HCT116 (cell line): ENCODE measurements around the gene CBFA2T3. TPM values are rescaled to one million over a fixed set of nuclear protein-coding genes. Genes with fewer than 3 reads are reported as not detected.

ENCODE experiments used
- ATAC-seq: fragments of 200-7000 bp; cut with Tn5 transposase; 2 replicates; pipeline ENCODE4 v1.9.1; 2020; ENCODE audit warnings: mild to moderate bottlenecking, moderate library complexity
- BruUV-seq: library from RNA; stranded (reverse); fragments of 400-500 nt; replicated peaks from 2 replicates; lab custom pipeline; 2021; lab: Mats Ljungman, UMichigan
- CTCF ChIA-PET: fragments of 300-600 bp; sonication (Branson Sonifier 250); formaldehyde crosslinking; loops from one replicate; lab custom pipeline; 2021; ENCODE audit warnings: antibody characterized with exemption; lab: Charles Lee
- POLR2A ChIA-PET: fragments of 300-600, 350-600 bp; sonication (Branson Sonifier 250); formaldehyde crosslinking; loops from one replicate; lab custom pipeline; 2021; ENCODE audit warnings: antibody characterized with exemption; lab: Charles Lee
- RAD21 ChIA-PET, 2 experiments: fragments of 300-600 bp; sonication (Branson Sonifier 250); formaldehyde crosslinking; loops; one replicate each; lab custom pipeline; 2023; ENCODE audit warnings: low total read pairs in 2 of 2; ENCODE audit not compliant: uncharacterized antibody in 2 of 2, unreplicated experiment in 2 of 2, low non-redundant PET in 1 of 2; lab: Charles Lee
- DNase-seq: peaks from one replicate; pipeline ENCODE4 v3.0.0-alpha.2; 2010; ENCODE audit warnings: low read depth, low spot score
- H2AFZ ChIP-seq: fragments of 200-600 bp; shearing (Covaris generic), sonication (generic); 2 replicates; pipeline ENCODE4 v1.6.1; 2017; ENCODE audit warnings: low read depth, mixed run types, mixed read lengths, antibody characterized with exemption, low read length; ENCODE audit not compliant: poor library complexity, severe bottlenecking
- H3K27ac ChIP-seq: 2 replicates; pipeline ENCODE4 v1.5.1; 2012; ENCODE audit warnings: low read depth, low read length
- H3K27me3 ChIP-seq: fragments of 200-600 bp; sonication (generic); 2 replicates; pipeline ENCODE4 v1.6.1; 2016; ENCODE audit warnings: mixed run types, low read length, mixed read lengths; ENCODE audit not compliant: insufficient read depth
- H3K36me3 ChIP-seq, 2 experiments: fragments of 200-500 bp in 1 of 2; fragments of 200-600 bp in 1 of 2; sonication (Bioruptor generic) in 1 of 2; sonication (generic) in 1 of 2; 2 replicates each; pipeline versions ENCODE4 v1.5.1 to v1.6.1; 2014 to 2016; ENCODE audit warnings: low read length in 2 of 2, inconsistent platforms in 1 of 2, mixed read lengths in 1 of 2, mixed run types in 1 of 2; ENCODE audit not compliant: insufficient read depth in 2 of 2, control insufficient read depth in 1 of 2
- H3K4me1 ChIP-seq, 2 experiments: fragments of 200-600 bp in 1 of 2; sonication (generic) in 1 of 2; 2 replicates each; pipeline versions ENCODE4 v1.5.1 to v1.6.1; 2012 to 2017; ENCODE audit warnings: low read length in 2 of 2, inconsistent platforms in 1 of 2, mild to moderate bottlenecking in 1 of 2, mixed read lengths in 1 of 2, mixed run types in 1 of 2, moderate library complexity in 1 of 2; ENCODE audit not compliant: insufficient read depth in 2 of 2, control insufficient read depth in 1 of 2
- H3K4me2 ChIP-seq: fragments of 200-600 bp; sonication (generic); 2 replicates; pipeline ENCODE4 v1.6.1; 2017; ENCODE audit warnings: mixed run types, low read length, mixed read lengths
- H3K4me3 ChIP-seq, 2 experiments: fragments of 200-600 bp in 1 of 2; sonication (generic) in 1 of 2; replicated peaks in 1 of 2; 2 replicates each; pipeline ENCODE4 v1.5.1; 2011 to 2016; ENCODE audit warnings: low read length in 2 of 2, control low read depth in 1 of 2, low read depth in 1 of 2, mild to moderate bottlenecking in 1 of 2, mixed read lengths in 1 of 2, mixed run types in 1 of 2
- H3K79me2 ChIP-seq: fragments of 200-600 bp; sonication (generic); 2 replicates; pipeline ENCODE4 v1.6.1; 2017; ENCODE audit warnings: mild to moderate bottlenecking, mixed run types, low read length, moderate library complexity, mixed read lengths; ENCODE audit not compliant: insufficient read depth
- H3K9ac ChIP-seq: fragments of 200-600 bp; sonication (generic); 2 replicates; pipeline ENCODE4 v1.6.1; 2016; ENCODE audit warnings: low read length, mixed read lengths
- H3K9me2 ChIP-seq: fragments of 200-600 bp; sonication (generic), shearing (Covaris generic); 2 replicates; pipeline ENCODE4 v1.6.1; 2017; ENCODE audit warnings: mixed run types, mild to moderate bottlenecking, moderate library complexity; ENCODE audit not compliant: insufficient read depth
- H3K9me3 ChIP-seq, 2 experiments: fragments of 200-500 bp in 1 of 2; fragments of 200-600 bp in 1 of 2; sonication (Bioruptor generic) in 1 of 2; sonication (generic) in 1 of 2; 2 replicates each; pipeline ENCODE4 v1.6.1; 2014 to 2017; ENCODE audit warnings: low read length in 2 of 2, mixed read lengths in 2 of 2, inconsistent platforms in 1 of 2, low read depth in 1 of 2, mild to moderate bottlenecking in 1 of 2, mixed run types in 1 of 2, moderate library complexity in 1 of 2; ENCODE audit not compliant: control insufficient read depth in 1 of 2, insufficient read depth in 1 of 2
- H4K20me1 ChIP-seq: fragments of 200-600 bp; sonication (generic), shearing (Covaris generic); 2 replicates; pipeline ENCODE4 v1.6.1; 2017; ENCODE audit warnings: mixed run types, mild to moderate bottlenecking, moderate library complexity; ENCODE audit not compliant: insufficient read depth
- CEBPB ChIP-seq: IDR thresholded peaks from 2 replicates; pipeline ENCODE4 v1.6.1; 2012; ENCODE audit warnings: low read depth
- ELF1 ChIP-seq: IDR thresholded peaks from 2 replicates; pipeline ENCODE4 v1.6.1; 2012; ENCODE audit warnings: low read depth, borderline replicate concordance
- EZH2 ChIP-seq: fragments of 200-600 bp; sonication (generic); IDR thresholded peaks from 2 replicates; pipeline ENCODE4 v1.6.1; 2017; ENCODE audit warnings: antibody characterized with exemption, mixed run types
- EZH2phosphoT487 ChIP-seq: fragments of 200-600 bp; IDR thresholded peaks from 2 replicates; pipeline ENCODE4 v1.6.1; 2018; ENCODE audit warnings: antibody characterized with exemption, borderline replicate concordance
- FOSL1 ChIP-seq: IDR thresholded peaks from 2 replicates; pipeline ENCODE4 v1.6.1; 2012; ENCODE audit warnings: low read depth
- JUND ChIP-seq: IDR thresholded peaks from 2 replicates; pipeline ENCODE4 v1.6.1; 2012
- MAX ChIP-seq: IDR thresholded peaks from 2 replicates; pipeline ENCODE4 v1.6.1; 2012
- POLR2A ChIP-seq: IDR thresholded peaks from 2 replicates; pipeline ENCODE4 v1.7.0; 2011; ENCODE audit warnings: borderline replicate concordance; ENCODE audit not compliant: insufficient read depth, insufficient read length; ENCODE audit errors: extremely low read depth
- POLR2AphosphoS5 ChIP-seq: IDR thresholded peaks from 2 replicates; pipeline ENCODE4 v1.6.1; 2011; ENCODE audit warnings: mild to moderate bottlenecking, low read depth, low read length, moderate library complexity
- SP1 ChIP-seq: IDR thresholded peaks from 2 replicates; pipeline ENCODE4 v1.6.1; 2012; ENCODE audit warnings: low read depth
- YY1 ChIP-seq: IDR thresholded peaks from 2 replicates; pipeline ENCODE4 v1.6.1; 2011; ENCODE audit warnings: low read length, low read depth, moderate library complexity, mild to moderate bottlenecking; ENCODE audit not compliant: insufficient replicate concordance; ENCODE audit errors: extremely low read depth
- ZBTB33 ChIP-seq: IDR thresholded peaks from 2 replicates; pipeline ENCODE4 v1.6.1; 2011; ENCODE audit warnings: mild to moderate bottlenecking, low read length, moderate library complexity; ENCODE audit not compliant: insufficient replicate concordance; ENCODE audit errors: extremely low read depth
- ZNF274 ChIP-seq: fragments of 200-500 bp; sonication (Bioruptor generic); IDR thresholded peaks from 2 replicates; pipeline ENCODE4 v1.6.1; 2014; ENCODE audit warnings: mild to moderate bottlenecking, low read depth, low read length, inconsistent platforms
- intact Hi-C: fragments of 100-400 bp; cut with micrococcal nuclease; formaldehyde crosslinking; loops from 2 replicates; pipeline ENCODE4 v1.10.0; 2022
- total RNA-seq: library from RNA; stranded (reverse); gene quantifications from one replicate; pipeline ENCODE4 v1.2.1, GENCODE V29; 2021; ENCODE audit not compliant: unreplicated experiment
- TF ChIP-seq, protein P1 (sequence below): IDR thresholded peaks from 2 replicates; pipeline ENCODE4 v1.6.1; 2012
- TF ChIP-seq, protein P2 (sequence below): IDR thresholded peaks from 2 replicates; pipeline ENCODE4 v1.6.1; 2012; ENCODE audit warnings: low read depth
- TF ChIP-seq, protein P3 (sequence below), 3 experiments: fragments of 200-600 bp in 1 of 3; sonication (generic) in 1 of 3; IDR thresholded peaks in 2 of 3; conservative IDR thresholded peaks in 1 of 3; 2 replicates each; pipeline ENCODE4 v1.5.1; 2012 to 2017; ENCODE audit warnings: low read depth in 2 of 3, low read length in 2 of 3, antibody characterized with exemption in 1 of 3, borderline replicate concordance in 1 of 3, control low read depth in 1 of 3, mild to moderate bottlenecking in 1 of 3, mixed read lengths in 1 of 3, mixed run types in 1 of 3, moderate library complexity in 1 of 3; ENCODE audit not compliant: insufficient read depth in 1 of 3

Gene CBFA2T3
- total RNA-seq, 1 experiment from 2014 or later: 19.1 TPM

DNA sequence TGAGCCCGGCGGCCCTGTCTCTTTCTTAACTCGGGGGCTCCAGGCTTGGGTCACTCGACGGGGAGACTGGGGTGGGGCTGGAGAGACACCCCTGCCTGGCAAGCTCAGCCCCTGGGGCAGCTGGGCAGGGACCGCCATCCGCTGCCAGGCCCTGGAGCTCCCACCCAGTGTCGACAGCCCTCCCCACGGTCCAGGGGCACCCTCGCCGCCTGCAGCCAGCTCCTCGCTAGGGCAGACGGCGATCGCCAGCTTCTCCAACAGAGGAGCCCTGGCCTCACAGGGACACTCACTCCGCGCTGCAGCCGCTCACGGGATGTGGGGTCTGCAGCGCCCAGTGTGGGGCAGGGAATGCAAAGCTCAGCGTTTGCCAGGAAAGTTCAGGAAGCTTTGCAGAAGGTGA lies 149.3 kb downstream of the CBFA2T3 start:
- no TSS peak for BruUV-seq
- TF ChIP-seq, protein P1, sequence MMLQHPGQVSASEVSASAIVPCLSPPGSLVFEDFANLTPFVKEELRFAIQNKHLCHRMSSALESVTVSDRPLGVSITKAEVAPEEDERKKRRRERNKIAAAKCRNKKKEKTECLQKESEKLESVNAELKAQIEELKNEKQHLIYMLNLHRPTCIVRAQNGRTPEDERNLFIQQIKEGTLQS: no peak
- TF ChIP-seq, protein P2, sequence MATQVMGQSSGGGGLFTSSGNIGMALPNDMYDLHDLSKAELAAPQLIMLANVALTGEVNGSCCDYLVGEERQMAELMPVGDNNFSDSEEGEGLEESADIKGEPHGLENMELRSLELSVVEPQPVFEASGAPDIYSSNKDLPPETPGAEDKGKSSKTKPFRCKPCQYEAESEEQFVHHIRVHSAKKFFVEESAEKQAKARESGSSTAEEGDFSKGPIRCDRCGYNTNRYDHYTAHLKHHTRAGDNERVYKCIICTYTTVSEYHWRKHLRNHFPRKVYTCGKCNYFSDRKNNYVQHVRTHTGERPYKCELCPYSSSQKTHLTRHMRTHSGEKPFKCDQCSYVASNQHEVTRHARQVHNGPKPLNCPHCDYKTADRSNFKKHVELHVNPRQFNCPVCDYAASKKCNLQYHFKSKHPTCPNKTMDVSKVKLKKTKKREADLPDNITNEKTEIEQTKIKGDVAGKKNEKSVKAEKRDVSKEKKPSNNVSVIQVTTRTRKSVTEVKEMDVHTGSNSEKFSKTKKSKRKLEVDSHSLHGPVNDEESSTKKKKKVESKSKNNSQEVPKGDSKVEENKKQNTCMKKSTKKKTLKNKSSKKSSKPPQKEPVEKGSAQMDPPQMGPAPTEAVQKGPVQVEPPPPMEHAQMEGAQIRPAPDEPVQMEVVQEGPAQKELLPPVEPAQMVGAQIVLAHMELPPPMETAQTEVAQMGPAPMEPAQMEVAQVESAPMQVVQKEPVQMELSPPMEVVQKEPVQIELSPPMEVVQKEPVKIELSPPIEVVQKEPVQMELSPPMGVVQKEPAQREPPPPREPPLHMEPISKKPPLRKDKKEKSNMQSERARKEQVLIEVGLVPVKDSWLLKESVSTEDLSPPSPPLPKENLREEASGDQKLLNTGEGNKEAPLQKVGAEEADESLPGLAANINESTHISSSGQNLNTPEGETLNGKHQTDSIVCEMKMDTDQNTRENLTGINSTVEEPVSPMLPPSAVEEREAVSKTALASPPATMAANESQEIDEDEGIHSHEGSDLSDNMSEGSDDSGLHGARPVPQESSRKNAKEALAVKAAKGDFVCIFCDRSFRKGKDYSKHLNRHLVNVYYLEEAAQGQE: no peak
- TF ChIP-seq ELF1: no peak
- TF ChIP-seq ZNF274: no peak
- TF ChIP-seq MAX: no peak
- TF ChIP-seq CEBPB: no peak
- no peak for TF ChIP-seq FOSL1
- TF ChIP-seq JUND: no peak
- no peak for TF ChIP-seq EZH2
- no peak for TF ChIP-seq POLR2A
- no peak for TF ChIP-seq EZH2phosphoT487
- no peak for TF ChIP-seq YY1
- TF ChIP-seq, protein P3, sequence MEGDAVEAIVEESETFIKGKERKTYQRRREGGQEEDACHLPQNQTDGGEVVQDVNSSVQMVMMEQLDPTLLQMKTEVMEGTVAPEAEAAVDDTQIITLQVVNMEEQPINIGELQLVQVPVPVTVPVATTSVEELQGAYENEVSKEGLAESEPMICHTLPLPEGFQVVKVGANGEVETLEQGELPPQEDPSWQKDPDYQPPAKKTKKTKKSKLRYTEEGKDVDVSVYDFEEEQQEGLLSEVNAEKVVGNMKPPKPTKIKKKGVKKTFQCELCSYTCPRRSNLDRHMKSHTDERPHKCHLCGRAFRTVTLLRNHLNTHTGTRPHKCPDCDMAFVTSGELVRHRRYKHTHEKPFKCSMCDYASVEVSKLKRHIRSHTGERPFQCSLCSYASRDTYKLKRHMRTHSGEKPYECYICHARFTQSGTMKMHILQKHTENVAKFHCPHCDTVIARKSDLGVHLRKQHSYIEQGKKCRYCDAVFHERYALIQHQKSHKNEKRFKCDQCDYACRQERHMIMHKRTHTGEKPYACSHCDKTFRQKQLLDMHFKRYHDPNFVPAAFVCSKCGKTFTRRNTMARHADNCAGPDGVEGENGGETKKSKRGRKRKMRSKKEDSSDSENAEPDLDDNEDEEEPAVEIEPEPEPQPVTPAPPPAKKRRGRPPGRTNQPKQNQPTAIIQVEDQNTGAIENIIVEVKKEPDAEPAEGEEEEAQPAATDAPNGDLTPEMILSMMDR (IDR thresholded peaks at IDR 0.05 in 2 of 3, conservative IDR thresholded peaks at IDR 0.05 in 1 of 3; ENCODE audit: borderline replicate concordance in 1 of 3, insufficient read depth in 1 of 3, low read depth in 2 of 3, low read length in 2 of 3): no peak
- no peak for TF ChIP-seq SP1
- no peak for TF ChIP-seq ZBTB33
- TF ChIP-seq POLR2AphosphoS5: no peak
- no peaks in the 10 kb centered on the region for H3K27me3 ChIP-seq
- intact Hi-C loops: no loop called here
- no peaks in the 10 kb centered on the region for H3K36me3 ChIP-seq
- H3K4me1 ChIP-seq: peaks cover 0 to 4% of the 10 kb centered on the region in 2 experiments; a peak in 1 of 4 replicates
- no peak overlapping the region for H3K4me2 ChIP-seq
- no peak overlapping the region for H3K9ac ChIP-seq
- no peak overlapping the region for H3K4me3 ChIP-seq
- ChIA-PET RAD21 (no interaction called here), CTCF (no interaction called here), POLR2A (no interaction called here)
- DNase-seq (no peak), ATAC-seq (no peak)
- H3K27ac ChIP-seq: no peak overlapping the region
- no peaks in the 10 kb centered on the region for H4K20me1 ChIP-seq
- no peaks in the 10 kb centered on the region for H3K9me3 ChIP-seq
- H3K79me2 ChIP-seq: no peaks in the 10 kb centered on the region
- H3K9me2 ChIP-seq: no peaks in the 10 kb centered on the region
- H2AFZ ChIP-seq: no peak overlapping the region
